Smooth muscle cell (in vitro differentiated cells): ENCODE measurements around the gene CDCA7L. TPM values are rescaled to one million over a fixed set of nuclear protein-coding genes. Genes with fewer than 3 reads are reported as not detected.

Source experiments
- DNase-seq: peaks from one replicate; lab custom pipeline; 2025; ENCODE audit not compliant: unreplicated experiment; lab: John Stamatoyannopoulos, UW
- H2AFZ ChIP-seq: fragments of 200-600 bp; sonication (generic); 2 replicates; pipeline ENCODE4 v1.6.0; 2016; ENCODE audit warnings: antibody characterized with exemption, low read depth, mild to moderate bottlenecking
- H3F3A ChIP-seq: fragments of 200-600 bp; sonication (generic); 2 replicates; pipeline ENCODE4 v1.6.0; 2017; ENCODE audit warnings: antibody characterized with exemption, low read depth
- H3K27ac ChIP-seq: fragments of 200-600 bp; sonication (generic); 2 replicates; pipeline ENCODE4 v1.5.1; 2016; ENCODE audit warnings: low read depth, mild to moderate bottlenecking
- H3K27me3 ChIP-seq: fragments of 200-600 bp; sonication (generic); 2 replicates; pipeline ENCODE4 v1.6.1; 2016; ENCODE audit warnings: low read depth, mild to moderate bottlenecking
- H3K36me3 ChIP-seq: fragments of 200-600 bp; sonication (generic); 2 replicates; pipeline ENCODE4 v1.5.1; 2016; ENCODE audit warnings: low read depth
- H3K4me1 ChIP-seq: fragments of 200-600 bp; sonication (generic); 2 replicates; pipeline ENCODE4 v1.5.1; 2016; ENCODE audit warnings: low read depth
- H3K4me2 ChIP-seq: fragments of 200-600 bp; sonication (generic); 2 replicates; pipeline ENCODE4 v1.6.0; 2016; ENCODE audit warnings: mild to moderate bottlenecking
- H3K4me3 ChIP-seq: fragments of 200-600 bp; sonication (generic); 2 replicates; pipeline ENCODE4 v1.5.1; 2016; ENCODE audit warnings: mild to moderate bottlenecking
- H3K79me2 ChIP-seq: fragments of 200-600 bp; sonication (generic); 2 replicates; pipeline ENCODE4 v1.6.0; 2016; ENCODE audit warnings: low read depth, mild to moderate bottlenecking
- H3K9ac ChIP-seq: fragments of 200-600 bp; sonication (generic); 2 replicates; pipeline ENCODE4 v1.6.0; 2016; ENCODE audit warnings: low read depth
- H3K9me3 ChIP-seq: fragments of 200-600 bp; sonication (generic); replicated peaks from 2 replicates; pipeline ENCODE4 v1.5.1; 2016; ENCODE audit warnings: low read depth
- H4K20me1 ChIP-seq: fragments of 200-600 bp; sonication (generic); 2 replicates; pipeline ENCODE4 v1.6.0; 2016; ENCODE audit warnings: low read depth
- WGBS: methylation state at CpG from one replicate; pipeline ENCODE4 v1.1.7; 2016; ENCODE audit warnings: low lambda C conversion rate; 5-methylcytosine and 5-hydroxymethylcytosine counted together
- polyA plus RNA-seq: library from polyadenylated mRNA; unstranded; fragments of >200 nt; fragmentation: Nextera tagmentation; extraction: Ambion mirVana; gene quantifications from 2 replicates; pipeline ENCODE4 v1.2.1, GENCODE V29; 2016
- total RNA-seq: library from RNA; depleted of rRNA; stranded (reverse); fragments of >200 nt; gene quantifications from 2 replicates; pipeline ENCODE4 v1.2.3, GENCODE V29; 2014
- TF ChIP-seq, protein P1 (sequence below): fragments of 200-600 bp; sonication (generic); IDR thresholded peaks from 2 replicates; pipeline ENCODE4 v1.5.1; 2017; ENCODE audit warnings: borderline replicate concordance, mild to moderate bottlenecking, antibody characterized with exemption; ENCODE audit not compliant: insufficient read depth, poor library complexity, severe bottlenecking

Gene CDCA7L
- total and polyA plus RNA-seq, 2 experiments from 2014 or later = 9.3 to 13.9 TPM

DNA sequence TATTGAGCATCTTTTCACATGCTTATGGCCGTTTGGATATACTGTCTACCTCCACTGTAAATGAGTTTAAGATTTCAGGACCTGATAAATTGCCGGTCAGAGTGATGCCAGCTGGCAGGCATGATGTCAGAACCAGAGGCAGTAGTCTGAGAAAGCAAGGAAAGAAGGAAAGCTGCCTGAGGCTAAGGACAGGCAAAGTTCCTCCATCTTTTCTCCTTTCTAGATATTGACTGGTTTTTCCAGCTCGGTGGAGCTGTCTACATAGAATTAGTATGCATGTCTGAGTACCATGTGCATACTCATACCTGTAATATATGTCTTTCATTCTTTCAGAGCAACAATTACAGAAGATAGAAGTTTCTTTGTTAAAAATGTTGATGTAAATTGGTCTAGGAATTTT lies 52.3 kb downstream of the CDCA7L start:
- H3K79me2 ChIP-seq = no peaks in the 10 kb centered on the region
- no peak overlapping the region for H3K27ac ChIP-seq
- H3K27me3 ChIP-seq = no peaks in the 10 kb centered on the region
- no peak overlapping the region for H2AFZ ChIP-seq
- WGBS = 81% methylated on average over 3 of the region's 3 CpGs
- H3K9ac ChIP-seq = no peak overlapping the region
- no peaks in the 10 kb centered on the region for H3F3A ChIP-seq
- H3K36me3 ChIP-seq = no peaks in the 10 kb centered on the region
- H3K4me1 ChIP-seq = no peaks in the 10 kb centered on the region
- H3K4me2 ChIP-seq = no peak overlapping the region
- TF ChIP-seq, protein P1, sequence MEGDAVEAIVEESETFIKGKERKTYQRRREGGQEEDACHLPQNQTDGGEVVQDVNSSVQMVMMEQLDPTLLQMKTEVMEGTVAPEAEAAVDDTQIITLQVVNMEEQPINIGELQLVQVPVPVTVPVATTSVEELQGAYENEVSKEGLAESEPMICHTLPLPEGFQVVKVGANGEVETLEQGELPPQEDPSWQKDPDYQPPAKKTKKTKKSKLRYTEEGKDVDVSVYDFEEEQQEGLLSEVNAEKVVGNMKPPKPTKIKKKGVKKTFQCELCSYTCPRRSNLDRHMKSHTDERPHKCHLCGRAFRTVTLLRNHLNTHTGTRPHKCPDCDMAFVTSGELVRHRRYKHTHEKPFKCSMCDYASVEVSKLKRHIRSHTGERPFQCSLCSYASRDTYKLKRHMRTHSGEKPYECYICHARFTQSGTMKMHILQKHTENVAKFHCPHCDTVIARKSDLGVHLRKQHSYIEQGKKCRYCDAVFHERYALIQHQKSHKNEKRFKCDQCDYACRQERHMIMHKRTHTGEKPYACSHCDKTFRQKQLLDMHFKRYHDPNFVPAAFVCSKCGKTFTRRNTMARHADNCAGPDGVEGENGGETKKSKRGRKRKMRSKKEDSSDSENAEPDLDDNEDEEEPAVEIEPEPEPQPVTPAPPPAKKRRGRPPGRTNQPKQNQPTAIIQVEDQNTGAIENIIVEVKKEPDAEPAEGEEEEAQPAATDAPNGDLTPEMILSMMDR = no peak
- H3K9me3 ChIP-seq = no peaks in the 10 kb centered on the region
- no peak for DNase-seq
- no peak overlapping the region for H3K4me3 ChIP-seq
- H4K20me1 ChIP-seq = no peaks in the 10 kb centered on the region

GRCh38 chr7:21891291-21891690 lies 54.4 kb downstream of the CDCA7L start:
- H3F3A ChIP-seq = no peaks in the 10 kb centered on the region
- TF ChIP-seq, protein P1 = no peak
- H3K36me3 ChIP-seq = no peaks in the 10 kb centered on the region
- no peak overlapping the region for H3K9ac ChIP-seq
- H3K27ac ChIP-seq = no peak overlapping the region
- H2AFZ ChIP-seq = no peak overlapping the region
- no peak overlapping the region for H3K4me2 ChIP-seq
- H3K4me1 ChIP-seq = no peaks in the 10 kb centered on the region
- H3K79me2 ChIP-seq = no peaks in the 10 kb centered on the region
- DNase-seq = no peak
- no peaks in the 10 kb centered on the region for H4K20me1 ChIP-seq
- WGBS = 76% methylated on average over 3 of the region's 3 CpGs
- no peak overlapping the region for H3K4me3 ChIP-seq
- H3K27me3 ChIP-seq = no peaks in the 10 kb centered on the region
- no peaks in the 10 kb centered on the region for H3K9me3 ChIP-seq

GRCh38 chr7:21887779-21888178 lies 57.9 kb downstream of the CDCA7L start:
- Histone ChIP-seq H3K9me3 (no peaks in the 10 kb centered on the region), H3K27ac (no peak overlapping the region), H4K20me1 (no peaks in the 10 kb centered on the region), H3K4me2 (no peak overlapping the region), H3K4me3 (no peak overlapping the region), H3K9ac (no peak overlapping the region), H3K27me3 (no peaks in the 10 kb centered on the region), H3K79me2 (no peaks in the 10 kb centered on the region), H3K36me3 (no peaks in the 10 kb centered on the region), H2AFZ (no peak overlapping the region), H3K4me1 (no peaks in the 10 kb centered on the region), H3F3A (no peaks in the 10 kb centered on the region)
- 77% methylated on average over 4 of the region's 4 CpGs for WGBS
- no peak for DNase-seq
- TF ChIP-seq, protein P1 = no peak

DNA sequence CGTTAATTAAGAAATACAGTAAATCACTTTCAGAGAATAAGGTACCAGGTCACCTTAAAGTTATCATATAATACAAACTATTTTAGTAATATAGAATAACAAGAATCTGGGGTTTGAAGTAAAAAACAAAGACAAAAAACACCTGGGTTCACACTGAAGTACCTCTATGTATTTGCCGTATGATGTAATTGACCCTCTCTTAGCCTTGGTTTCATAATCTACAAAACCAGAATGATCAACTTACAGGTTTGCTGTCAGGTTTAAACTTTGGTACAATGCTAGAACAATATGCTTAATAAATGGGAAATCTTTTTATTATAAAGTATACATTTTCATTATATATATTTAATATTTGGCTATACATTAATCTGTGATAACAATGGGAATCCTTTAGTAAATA lies 58.3 kb downstream of the CDCA7L start:
- Histone ChIP-seq H3K4me1 (no peaks in the 10 kb centered on the region), H3K9me3 (no peaks in the 10 kb centered on the region), H2AFZ (no peak overlapping the region), H3K27me3 (no peaks in the 10 kb centered on the region), H3K36me3 (no peaks in the 10 kb centered on the region), H3K4me3 (no peak overlapping the region), H3K27ac (no peak overlapping the region), H3K9ac (no peak overlapping the region), H3K79me2 (no peaks in the 10 kb centered on the region), H4K20me1 (no peaks in the 10 kb centered on the region), H3K4me2 (no peak overlapping the region), H3F3A (no peaks in the 10 kb centered on the region)
- DNase-seq = no peak
- TF ChIP-seq, protein P1 = no peak
- WGBS = 97% methylated on average over 2 of the region's 2 CpGs
